HL-60 (cell line): ENCODE data around the gene DAND5.

Experiments
- DNase-seq, 2 experiments: peaks; one replicate each; pipeline ENCODE4 v3.0.0-alpha.2; 2010 to 2020; ENCODE audit warnings: low read depth in 1 of 2, low spot score in 1 of 2
- H3K27ac ChIP-seq: fragments of 250-450 bp; sonication (Bioruptor Pico); replicated peaks from 2 replicates; pipeline ENCODE4 v1.5.1; 2020; ENCODE audit warnings: mild to moderate bottlenecking, moderate library complexity
- H3K27me3 ChIP-seq: fragments of 250-450 bp; sonication (Bioruptor Pico); 2 replicates; pipeline ENCODE4 v1.5.1; 2021; ENCODE audit warnings: mild to moderate bottlenecking, moderate library complexity; ENCODE audit not compliant: insufficient read depth, poor library complexity, severe bottlenecking
- H3K4me3 ChIP-seq: replicated peaks from 2 replicates; pipeline ENCODE4 v1.5.1; 2011; ENCODE audit warnings: mild to moderate bottlenecking, control low read depth, low read length; ENCODE audit not compliant: insufficient read depth
- GABPA ChIP-seq: IDR thresholded peaks from 2 replicates; pipeline ENCODE4 v1.6.1; 2012; ENCODE audit warnings: low read depth
- POLR2AphosphoS5 ChIP-seq: IDR thresholded peaks from 2 replicates; pipeline ENCODE4 v1.6.1; 2012; ENCODE audit warnings: low read depth
- SPI1 ChIP-seq: IDR thresholded peaks from 2 replicates; pipeline ENCODE4 v1.6.1; 2012; ENCODE audit warnings: low read depth, mild to moderate bottlenecking, borderline replicate concordance
- TF ChIP-seq, protein P1 (sequence below): IDR thresholded peaks from one replicate; pipeline ENCODE4 v1.5.1; 2011; ENCODE audit warnings: low read length, control low read depth, inconsistent platforms; ENCODE audit not compliant: insufficient read depth
- TF ChIP-seq, protein P2 (sequence below): IDR thresholded peaks from 2 replicates; pipeline ENCODE4 v1.6.1; 2012; ENCODE audit warnings: low read depth; ENCODE audit not compliant: insufficient replicate concordance

DAND5 gene

GRCh38 chr19:12930002-12930645 is 39.3 kb upstream of the DAND5 start:
- peak in 1 of 2 experiments; percentile 73 for DNase-seq
- Histone ChIP-seq H3K27ac (peak overlapping the region; percentile 94), H3K27me3 (no peaks in the 10 kb centered on the region), H3K4me3 (no peak overlapping the region)
- TF ChIP-seq POLR2AphosphoS5 (peak; percentile 73), SPI1 (peak; percentile 49; the same call in 1 of the 2 replicates), GABPA (no peak)
- TF ChIP-seq, protein P1, sequence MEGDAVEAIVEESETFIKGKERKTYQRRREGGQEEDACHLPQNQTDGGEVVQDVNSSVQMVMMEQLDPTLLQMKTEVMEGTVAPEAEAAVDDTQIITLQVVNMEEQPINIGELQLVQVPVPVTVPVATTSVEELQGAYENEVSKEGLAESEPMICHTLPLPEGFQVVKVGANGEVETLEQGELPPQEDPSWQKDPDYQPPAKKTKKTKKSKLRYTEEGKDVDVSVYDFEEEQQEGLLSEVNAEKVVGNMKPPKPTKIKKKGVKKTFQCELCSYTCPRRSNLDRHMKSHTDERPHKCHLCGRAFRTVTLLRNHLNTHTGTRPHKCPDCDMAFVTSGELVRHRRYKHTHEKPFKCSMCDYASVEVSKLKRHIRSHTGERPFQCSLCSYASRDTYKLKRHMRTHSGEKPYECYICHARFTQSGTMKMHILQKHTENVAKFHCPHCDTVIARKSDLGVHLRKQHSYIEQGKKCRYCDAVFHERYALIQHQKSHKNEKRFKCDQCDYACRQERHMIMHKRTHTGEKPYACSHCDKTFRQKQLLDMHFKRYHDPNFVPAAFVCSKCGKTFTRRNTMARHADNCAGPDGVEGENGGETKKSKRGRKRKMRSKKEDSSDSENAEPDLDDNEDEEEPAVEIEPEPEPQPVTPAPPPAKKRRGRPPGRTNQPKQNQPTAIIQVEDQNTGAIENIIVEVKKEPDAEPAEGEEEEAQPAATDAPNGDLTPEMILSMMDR = peak; percentile 19

GRCh38 chr19:12932392-12933286 is 36.7 kb upstream of the DAND5 start:
- H3K27ac ChIP-seq = peak overlapping the region; percentile 94
- TF ChIP-seq GABPA (no peak), SPI1 (peak; percentile 67; the same call in 1 of the 2 replicates)
- H3K4me3 ChIP-seq = peak overlapping the region; percentile 97
- DNase-seq = no peak
- H3K27me3 ChIP-seq = no peaks in the 10 kb centered on the region

DNA sequence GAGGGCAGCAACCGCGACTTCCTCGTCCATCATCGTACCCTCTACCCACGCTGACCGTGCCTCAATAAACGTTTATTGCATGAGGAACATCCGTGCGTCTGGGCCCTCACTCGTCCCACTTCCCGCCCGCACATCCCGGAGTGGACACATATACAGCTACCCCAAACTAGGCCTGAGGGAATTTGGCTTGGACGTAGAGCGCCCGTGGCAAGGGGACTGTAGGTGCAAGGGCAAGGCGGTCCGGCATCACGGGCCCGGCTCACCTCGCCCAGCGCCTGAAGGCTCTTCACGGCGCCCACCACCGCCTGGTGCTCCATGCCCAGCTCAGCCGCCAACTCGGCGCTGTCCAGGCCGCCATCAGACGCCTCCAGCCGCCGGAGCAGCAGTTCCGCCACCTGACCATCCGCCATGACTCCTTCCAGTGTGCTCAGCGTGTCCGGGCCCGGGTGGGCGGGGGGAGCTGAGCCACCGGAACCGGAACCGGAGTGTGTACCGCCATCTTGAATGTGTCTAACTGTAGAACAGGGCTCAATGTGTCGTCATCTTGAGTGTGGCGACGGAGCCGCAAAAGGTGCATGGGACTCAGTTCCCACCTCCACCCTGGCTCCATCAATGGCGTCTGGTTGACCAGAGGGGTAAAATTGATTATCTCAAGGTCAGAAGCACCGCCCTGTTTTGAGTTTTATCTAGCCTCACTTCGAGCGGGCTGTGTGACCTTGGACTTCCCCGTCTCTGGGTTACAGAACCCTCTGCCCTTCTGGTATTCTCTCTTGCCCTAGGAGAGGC is 35.9 kb upstream of the DAND5 start, which contains the start of gene FARSA:
TSS of gene FARSA (minus strand) at position 425 of the 786 bp plus-strand sequence. CDS start at position 410, 15 bp downstream.
- Histone ChIP-seq H3K27me3 (no peaks in the 10 kb centered on the region), H3K4me3 (peak within 1 kb of the TSS; percentile 97), H3K27ac (peak within 1 kb of the TSS; percentile 94)
- TF ChIP-seq, protein P2, sequence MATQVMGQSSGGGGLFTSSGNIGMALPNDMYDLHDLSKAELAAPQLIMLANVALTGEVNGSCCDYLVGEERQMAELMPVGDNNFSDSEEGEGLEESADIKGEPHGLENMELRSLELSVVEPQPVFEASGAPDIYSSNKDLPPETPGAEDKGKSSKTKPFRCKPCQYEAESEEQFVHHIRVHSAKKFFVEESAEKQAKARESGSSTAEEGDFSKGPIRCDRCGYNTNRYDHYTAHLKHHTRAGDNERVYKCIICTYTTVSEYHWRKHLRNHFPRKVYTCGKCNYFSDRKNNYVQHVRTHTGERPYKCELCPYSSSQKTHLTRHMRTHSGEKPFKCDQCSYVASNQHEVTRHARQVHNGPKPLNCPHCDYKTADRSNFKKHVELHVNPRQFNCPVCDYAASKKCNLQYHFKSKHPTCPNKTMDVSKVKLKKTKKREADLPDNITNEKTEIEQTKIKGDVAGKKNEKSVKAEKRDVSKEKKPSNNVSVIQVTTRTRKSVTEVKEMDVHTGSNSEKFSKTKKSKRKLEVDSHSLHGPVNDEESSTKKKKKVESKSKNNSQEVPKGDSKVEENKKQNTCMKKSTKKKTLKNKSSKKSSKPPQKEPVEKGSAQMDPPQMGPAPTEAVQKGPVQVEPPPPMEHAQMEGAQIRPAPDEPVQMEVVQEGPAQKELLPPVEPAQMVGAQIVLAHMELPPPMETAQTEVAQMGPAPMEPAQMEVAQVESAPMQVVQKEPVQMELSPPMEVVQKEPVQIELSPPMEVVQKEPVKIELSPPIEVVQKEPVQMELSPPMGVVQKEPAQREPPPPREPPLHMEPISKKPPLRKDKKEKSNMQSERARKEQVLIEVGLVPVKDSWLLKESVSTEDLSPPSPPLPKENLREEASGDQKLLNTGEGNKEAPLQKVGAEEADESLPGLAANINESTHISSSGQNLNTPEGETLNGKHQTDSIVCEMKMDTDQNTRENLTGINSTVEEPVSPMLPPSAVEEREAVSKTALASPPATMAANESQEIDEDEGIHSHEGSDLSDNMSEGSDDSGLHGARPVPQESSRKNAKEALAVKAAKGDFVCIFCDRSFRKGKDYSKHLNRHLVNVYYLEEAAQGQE = peak; percentile 79
- peak; percentile 93 for TF ChIP-seq GABPA
- TF ChIP-seq SPI1 = 0 out of 2 replicates have a peak, but pooled peaks have one; percentile 4
- TF ChIP-seq, protein P1 = no peak
- peak; percentile 100 for TF ChIP-seq POLR2AphosphoS5
- peak; percentile 93 to 94 for DNase-seq

DNA sequence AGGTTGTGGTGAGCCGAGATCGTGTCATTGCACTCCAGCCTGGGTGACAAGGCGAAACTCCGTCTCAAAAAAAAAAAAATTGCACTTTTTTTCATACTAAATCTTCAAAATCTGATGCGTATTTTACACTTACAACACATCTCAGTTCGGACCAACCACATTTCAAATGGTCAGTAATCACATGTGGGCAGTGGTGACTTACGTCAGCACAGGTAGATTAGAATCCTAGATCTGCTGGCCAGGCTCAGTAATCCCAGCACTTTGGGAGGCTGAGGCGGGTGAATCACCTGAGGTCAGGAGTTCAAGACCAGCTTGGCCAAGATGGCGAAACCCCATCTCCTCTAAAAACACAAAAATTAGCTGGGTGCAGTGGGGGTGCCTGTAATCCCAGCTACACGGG is 34.3 kb upstream of the DAND5 start:
- TF ChIP-seq GABPA (no peak), SPI1 (no peak), POLR2AphosphoS5 (no peak)
- TF ChIP-seq, protein P2 = no peak
- TF ChIP-seq, protein P1 = no peak
- Histone ChIP-seq H3K27me3 (no peaks in the 10 kb centered on the region), H3K27ac (peak overlapping the region; percentile 97), H3K4me3 (no peak overlapping the region)
- DNase-seq = no peak
